ENCODE data around the gene ACVR1. TPM values are rescaled to one million over a fixed set of nuclear protein-coding genes. Genes with fewer than 3 reads are reported as not detected.
A peak's percentile ranks its signal among the peaks of the same experiment; 100 is the strongest.

The ACVR1 gene
- total and polyA plus RNA-seq, 9 of the 15 experiments (the other 6 are each of a cell fraction or from before 2014, with no cell fraction given): 3.8 to 14.3 (median 6.9) TPM

DNA sequence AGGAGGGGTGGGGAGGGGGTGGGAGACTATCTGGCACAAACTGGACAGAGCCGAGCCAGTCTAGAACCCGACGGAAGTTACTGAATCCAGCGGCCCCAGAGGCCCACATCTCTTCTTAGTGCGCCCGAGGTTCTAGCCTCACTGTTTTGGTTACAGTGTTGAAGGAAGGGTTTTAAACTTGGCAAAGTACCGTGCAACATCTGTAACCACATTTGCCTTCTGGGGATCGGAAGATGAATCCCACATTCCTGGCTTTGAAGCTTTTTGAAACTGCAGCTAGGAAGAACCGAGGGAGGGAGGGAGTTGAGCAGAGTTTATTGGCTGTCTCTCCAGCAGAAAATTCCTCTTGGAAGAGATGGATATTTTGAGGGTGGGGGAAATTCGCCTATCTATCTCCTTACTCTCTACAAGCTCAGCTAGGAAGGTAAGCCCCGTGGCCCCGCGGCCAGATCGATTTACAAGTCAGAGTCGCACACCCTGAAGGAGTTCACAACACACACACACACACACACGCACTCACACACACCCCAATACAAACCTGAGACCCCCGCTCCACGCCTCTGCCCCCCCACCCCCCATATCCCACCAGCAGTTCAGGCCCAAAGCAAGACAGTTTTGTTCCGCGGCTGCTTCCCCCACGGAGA lies 1.0 kb downstream of the ACVR1 start (continued):
- TF ChIP-seq, protein P1, sequence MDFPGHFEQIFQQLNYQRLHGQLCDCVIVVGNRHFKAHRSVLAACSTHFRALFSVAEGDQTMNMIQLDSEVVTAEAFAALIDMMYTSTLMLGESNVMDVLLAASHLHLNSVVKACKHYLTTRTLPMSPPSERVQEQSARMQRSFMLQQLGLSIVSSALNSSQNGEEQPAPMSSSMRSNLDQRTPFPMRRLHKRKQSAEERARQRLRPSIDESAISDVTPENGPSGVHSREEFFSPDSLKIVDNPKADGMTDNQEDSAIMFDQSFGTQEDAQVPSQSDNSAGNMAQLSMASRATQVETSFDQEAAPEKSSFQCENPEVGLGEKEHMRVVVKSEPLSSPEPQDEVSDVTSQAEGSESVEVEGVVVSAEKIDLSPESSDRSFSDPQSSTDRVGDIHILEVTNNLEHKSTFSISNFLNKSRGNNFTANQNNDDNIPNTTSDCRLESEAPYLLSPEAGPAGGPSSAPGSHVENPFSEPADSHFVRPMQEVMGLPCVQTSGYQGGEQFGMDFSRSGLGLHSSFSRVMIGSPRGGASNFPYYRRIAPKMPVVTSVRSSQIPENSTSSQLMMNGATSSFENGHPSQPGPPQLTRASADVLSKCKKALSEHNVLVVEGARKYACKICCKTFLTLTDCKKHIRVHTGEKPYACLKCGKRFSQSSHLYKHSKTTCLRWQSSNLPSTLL (IDR thresholded peaks at IDR 0.05): no peak
- no peak for TF ChIP-seq POLR2H (tag; IDR thresholded peaks at IDR 0.05; ENCODE audit: low read depth)
- no peak for TF ChIP-seq NFIX (CRISPR knock-in tag; IDR thresholded peaks at IDR 0.05; ENCODE audit: low read depth)
- peak; percentile 61 for TF ChIP-seq ETV1 (tag; conservative IDR thresholded peaks at IDR 0.05; ENCODE audit: low read depth)
- TF ChIP-seq BRF1 (IDR thresholded peaks at IDR 0.05; ENCODE audit: borderline replicate concordance, extremely low read depth, insufficient read length): no peak
- no peak for TF ChIP-seq SIN3B (IDR thresholded peaks at IDR 0.05; ENCODE audit: low read depth)
- no peak for TF ChIP-seq SETDB1 (IDR thresholded peaks at IDR 0.05; ENCODE audit: low read length)
- TF ChIP-seq, protein P2, sequence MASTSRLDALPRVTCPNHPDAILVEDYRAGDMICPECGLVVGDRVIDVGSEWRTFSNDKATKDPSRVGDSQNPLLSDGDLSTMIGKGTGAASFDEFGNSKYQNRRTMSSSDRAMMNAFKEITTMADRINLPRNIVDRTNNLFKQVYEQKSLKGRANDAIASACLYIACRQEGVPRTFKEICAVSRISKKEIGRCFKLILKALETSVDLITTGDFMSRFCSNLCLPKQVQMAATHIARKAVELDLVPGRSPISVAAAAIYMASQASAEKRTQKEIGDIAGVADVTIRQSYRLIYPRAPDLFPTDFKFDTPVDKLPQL (IDR thresholded peaks at IDR 0.05; ENCODE audit: extremely low read depth, insufficient read length): no peak
- TF ChIP-seq, protein P3, sequence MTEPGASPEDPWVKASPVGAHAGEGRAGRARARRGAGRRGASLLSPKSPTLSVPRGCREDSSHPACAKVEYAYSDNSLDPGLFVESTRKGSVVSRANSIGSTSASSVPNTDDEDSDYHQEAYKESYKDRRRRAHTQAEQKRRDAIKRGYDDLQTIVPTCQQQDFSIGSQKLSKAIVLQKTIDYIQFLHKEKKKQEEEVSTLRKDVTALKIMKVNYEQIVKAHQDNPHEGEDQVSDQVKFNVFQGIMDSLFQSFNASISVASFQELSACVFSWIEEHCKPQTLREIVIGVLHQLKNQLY (CRISPR knock-in tag; conservative IDR thresholded peaks at IDR 0.05): no peak
- TF ChIP-seq KAT7 (CRISPR knock-in tag; IDR thresholded peaks at IDR 0.05; ENCODE audit: borderline replicate concordance): peak; percentile 70; the same call in 1 of the 2 replicates
- peak; percentile 66 for TF ChIP-seq LEF1 (IDR thresholded peaks at IDR 0.05)
- peak in 1 of 2 experiments; percentile 11; a peak in 1 of 4 replicates for TF ChIP-seq SIN3A (IDR thresholded peaks at IDR 0.05; ENCODE audit: borderline replicate concordance in 2 of 2, control insufficient read depth in 1 of 2, low read depth in 2 of 2, low read length in 2 of 2)
- TF ChIP-seq, protein P4, sequence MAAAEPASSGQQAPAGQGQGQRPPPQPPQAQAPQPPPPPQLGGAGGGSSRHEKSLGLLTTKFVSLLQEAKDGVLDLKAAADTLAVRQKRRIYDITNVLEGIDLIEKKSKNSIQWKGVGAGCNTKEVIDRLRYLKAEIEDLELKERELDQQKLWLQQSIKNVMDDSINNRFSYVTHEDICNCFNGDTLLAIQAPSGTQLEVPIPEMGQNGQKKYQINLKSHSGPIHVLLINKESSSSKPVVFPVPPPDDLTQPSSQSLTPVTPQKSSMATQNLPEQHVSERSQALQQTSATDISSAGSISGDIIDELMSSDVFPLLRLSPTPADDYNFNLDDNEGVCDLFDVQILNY (CRISPR knock-in tag; IDR thresholded peaks at IDR 0.05): no peak
- no peak for TF ChIP-seq ZNF79 (CRISPR knock-in tag; IDR thresholded peaks at IDR 0.05; ENCODE audit: low read depth)
- TF ChIP-seq ZNF764 (CRISPR knock-in tag; IDR thresholded peaks at IDR 0.05; ENCODE audit: low read depth): no peak
- TF ChIP-seq ZNF165 (CRISPR knock-in tag; IDR thresholded peaks at IDR 0.05; ENCODE audit: borderline replicate concordance): no peak
- no peak for TF ChIP-seq PPARD (CRISPR knock-in tag; IDR thresholded peaks at IDR 0.05)
- TF ChIP-seq ESRRB (CRISPR knock-in tag; IDR thresholded peaks at IDR 0.05; ENCODE audit: borderline replicate concordance): no peak
- TF ChIP-seq, protein P5, sequence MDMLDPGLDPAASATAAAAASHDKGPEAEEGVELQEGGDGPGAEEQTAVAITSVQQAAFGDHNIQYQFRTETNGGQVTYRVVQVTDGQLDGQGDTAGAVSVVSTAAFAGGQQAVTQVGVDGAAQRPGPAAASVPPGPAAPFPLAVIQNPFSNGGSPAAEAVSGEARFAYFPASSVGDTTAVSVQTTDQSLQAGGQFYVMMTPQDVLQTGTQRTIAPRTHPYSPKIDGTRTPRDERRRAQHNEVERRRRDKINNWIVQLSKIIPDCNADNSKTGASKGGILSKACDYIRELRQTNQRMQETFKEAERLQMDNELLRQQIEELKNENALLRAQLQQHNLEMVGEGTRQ (CRISPR knock-in tag; IDR thresholded peaks at IDR 0.05): no peak
- no peak for TF ChIP-seq PCBP2 (IDR thresholded peaks at IDR 0.05; ENCODE audit: low read depth, low read length, poor library complexity, severe bottlenecking)
- no peak for TF ChIP-seq RFX7 (CRISPR knock-in tag; IDR thresholded peaks at IDR 0.05)
- TF ChIP-seq WHSC1 (IDR thresholded peaks at IDR 0.05; ENCODE audit: low read length): no peak

Data from K562 (cell line).